GM10248 (cell line): Measurements from ENCODE around the gene ZNF444.

ENCODE experiments used
- CTCF ChIA-PET: fragments of 300-600 bp; sonication (Branson Sonifier 250); formaldehyde crosslinking; extraction: SDS; loops from one replicate; lab custom pipeline; 2021; ENCODE audit warnings: antibody characterized with exemption; lab: Yijun Ruan, JAX
- POLR2A ChIA-PET: fragments of 350-650 bp; sonication (Branson Sonifier 250); formaldehyde crosslinking; extraction: SDS; loops from one replicate; lab custom pipeline; 2020; ENCODE audit warnings: antibody characterized with exemption; lab: Yijun Ruan, JAX
- DNase-seq: peaks from one replicate; pipeline ENCODE4 v3.0.0; 2012; ENCODE audit errors: extremely low spot score
- TF ChIP-seq, protein P1 (sequence below): IDR thresholded peaks from 2 replicates; pipeline ENCODE4 v1.5.1; 2012; ENCODE audit warnings: mild to moderate bottlenecking, low read depth; ENCODE audit errors: extremely low read depth, missing control alignments, control extremely low read depth

The ZNF444 gene

DNA sequence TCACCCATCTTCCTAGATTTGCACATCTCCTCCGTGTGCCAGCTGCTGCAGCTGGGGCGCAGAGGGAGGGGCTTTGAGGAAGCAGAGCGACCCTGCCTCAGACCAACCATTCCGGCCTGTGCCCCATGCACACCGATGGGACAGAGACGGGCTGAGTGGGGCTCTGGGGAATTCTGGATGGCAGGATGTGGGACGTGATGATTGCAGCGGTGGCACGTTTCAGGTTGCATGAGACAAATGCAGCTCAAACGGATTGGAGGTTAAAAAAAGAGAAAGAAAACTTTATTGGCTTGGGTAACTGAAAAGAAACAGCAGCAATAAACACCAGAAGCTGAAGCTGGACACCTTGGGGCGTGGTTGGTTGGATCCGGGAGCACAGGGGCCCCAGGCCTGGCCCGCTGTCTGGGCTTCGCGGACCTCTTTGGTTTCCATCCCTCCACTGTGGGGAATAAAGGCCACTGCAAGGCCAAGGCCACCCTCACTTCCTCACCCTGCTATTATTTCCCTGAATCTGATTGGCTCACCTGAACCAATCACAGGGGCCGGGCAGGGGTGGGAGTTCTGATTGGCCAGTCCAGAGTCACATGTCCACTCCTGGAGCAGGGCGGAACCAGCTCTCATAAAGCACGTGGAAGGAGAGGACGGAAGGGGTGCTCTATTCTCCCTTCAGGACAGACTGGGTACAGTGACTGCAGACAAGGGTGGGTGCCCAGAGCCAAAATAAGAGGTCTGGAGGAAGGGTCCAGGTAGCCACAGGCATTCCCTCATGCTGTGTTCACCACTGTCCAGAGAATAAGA is 13.9 kb upstream of the ZNF444 start:
- TF ChIP-seq, protein P1, sequence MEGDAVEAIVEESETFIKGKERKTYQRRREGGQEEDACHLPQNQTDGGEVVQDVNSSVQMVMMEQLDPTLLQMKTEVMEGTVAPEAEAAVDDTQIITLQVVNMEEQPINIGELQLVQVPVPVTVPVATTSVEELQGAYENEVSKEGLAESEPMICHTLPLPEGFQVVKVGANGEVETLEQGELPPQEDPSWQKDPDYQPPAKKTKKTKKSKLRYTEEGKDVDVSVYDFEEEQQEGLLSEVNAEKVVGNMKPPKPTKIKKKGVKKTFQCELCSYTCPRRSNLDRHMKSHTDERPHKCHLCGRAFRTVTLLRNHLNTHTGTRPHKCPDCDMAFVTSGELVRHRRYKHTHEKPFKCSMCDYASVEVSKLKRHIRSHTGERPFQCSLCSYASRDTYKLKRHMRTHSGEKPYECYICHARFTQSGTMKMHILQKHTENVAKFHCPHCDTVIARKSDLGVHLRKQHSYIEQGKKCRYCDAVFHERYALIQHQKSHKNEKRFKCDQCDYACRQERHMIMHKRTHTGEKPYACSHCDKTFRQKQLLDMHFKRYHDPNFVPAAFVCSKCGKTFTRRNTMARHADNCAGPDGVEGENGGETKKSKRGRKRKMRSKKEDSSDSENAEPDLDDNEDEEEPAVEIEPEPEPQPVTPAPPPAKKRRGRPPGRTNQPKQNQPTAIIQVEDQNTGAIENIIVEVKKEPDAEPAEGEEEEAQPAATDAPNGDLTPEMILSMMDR: no peak
- no peak for DNase-seq
- ChIA-PET CTCF (interaction anchor here (1.4 to 1.6 kb wide), 3 partner anchors 10 to 46 kb away, joined by 3 to 4 read pairs (median 3); no protein-coding TSS in a partner anchor), POLR2A (no interaction called here)

DNA sequence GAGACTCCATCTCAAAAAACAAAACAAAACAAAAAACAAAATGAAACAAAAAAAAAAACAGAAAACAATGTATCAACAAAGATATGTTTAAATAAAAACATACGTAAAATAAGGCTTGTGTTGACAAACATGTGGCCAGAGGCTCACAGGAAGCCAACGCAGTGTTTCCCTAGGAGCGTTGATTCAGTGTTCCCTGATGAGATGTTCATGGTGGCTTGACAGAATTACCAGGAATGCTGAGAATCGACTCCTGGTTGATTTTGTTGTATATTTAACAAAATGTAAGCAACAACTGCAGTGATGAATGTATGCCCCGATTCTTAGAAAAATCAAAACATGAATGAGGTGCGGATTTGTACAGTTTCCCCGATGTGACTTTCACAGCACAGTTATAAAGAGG is 11.1 kb upstream of the ZNF444 start:
- TF ChIP-seq, protein P1: no peak
- ChIA-PET POLR2A (no interaction called here), CTCF (no interaction called here)
- DNase-seq: no peak

DNA sequence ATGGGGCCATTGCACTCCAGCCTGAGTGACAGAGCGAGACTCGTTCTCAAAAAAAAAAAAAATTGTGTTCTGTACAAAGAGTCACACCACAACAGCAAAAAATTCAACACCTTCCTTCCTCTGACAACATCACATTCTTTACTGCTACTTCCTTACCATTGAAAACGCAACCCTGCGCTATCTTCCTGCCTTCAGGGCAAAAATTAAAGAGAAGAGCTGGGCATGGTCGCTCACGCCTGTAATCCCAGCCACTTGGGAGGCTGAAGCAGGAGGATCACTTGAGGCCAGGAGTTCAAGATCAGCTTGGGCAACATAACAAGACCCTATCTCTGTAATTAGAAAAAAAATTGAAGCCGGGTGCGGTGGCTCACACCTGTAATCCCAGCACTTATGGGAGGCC is 9.4 kb upstream of the ZNF444 start:
- CTCF ChIA-PET: interaction anchor here (0.9 to 1.2 kb wide), 2 partner anchors 9 to 17 kb away, joined by 3 to 4 read pairs; no protein-coding TSS in a partner anchor
- DNase-seq: no peak
- TF ChIP-seq, protein P1: no peak
- POLR2A ChIA-PET: interaction anchor here (0.6 kb wide), 1 partner anchor 61 kb away, joined by 4 read pairs; no protein-coding TSS in a partner anchor

- ChIA-PET CTCF (interaction anchor here (0.9 to 1.2 kb wide), 2 partner anchors 10 to 17 kb away, joined by 3 to 4 read pairs; no protein-coding TSS in a partner anchor), POLR2A (no interaction called here)
- TF ChIP-seq, protein P1: no peak
- DNase-seq: no peak
Observed at GRCh38 chr19:56132316-56132822, 8.7 kb upstream of the ZNF444 start.

- peak; percentile 67 for DNase-seq
- TF ChIP-seq, protein P1: no peak
- POLR2A ChIA-PET: no interaction called here
- CTCF ChIA-PET: interaction anchor here (1.0 to 1.5 kb wide), 9 partner anchors 13 to 199 kb away, joined by 3 to 5 read pairs (median 3); partner anchors contain the start of gene ZNF787
Observed at GRCh38 chr19:56133858-56134653, 7.0 kb upstream of the ZNF444 start.

DNA sequence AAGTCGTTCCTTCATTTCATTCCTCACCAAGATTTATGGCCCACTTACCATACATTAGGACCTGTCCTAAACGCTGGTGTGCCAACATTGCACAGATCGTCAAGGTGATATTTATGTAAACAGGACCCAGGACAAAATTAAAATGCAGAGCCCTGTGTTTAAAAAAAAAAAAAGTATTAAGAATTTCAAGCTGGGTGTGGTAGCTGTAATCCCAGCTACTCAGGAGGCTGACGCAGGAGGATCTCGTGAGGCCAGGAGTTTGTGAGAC is 6.5 kb upstream of the ZNF444 start:
- DNase-seq: no peak
- TF ChIP-seq, protein P1: no peak
- ChIA-PET POLR2A (no interaction called here), CTCF (interaction anchor here (1.0 to 1.5 kb wide), 7 partner anchors 14 to 199 kb away, joined by 3 to 5 read pairs (median 4); partner anchors contain the start of gene ZNF787)
